ACHN (cell line): ENCODE measurements around the gene PCDHGA12.
"Not testable (repeated sequence)": the region's sequence is repeated elsewhere in the genome, so short reads cannot be mapped to it uniquely, and the experiment has no call there.

ENCODE experiments used
- DNase-seq: peaks from one replicate; pipeline ENCODE4 v3.0.0-alpha.2; 2015
- in situ Hi-C: cut with HindIII; loops from 2 replicates; pipeline ENCODE4 v1.10.0; 2017; ENCODE audit warnings: low sequenced_read_pairs, low pct_ligation_motif_present, low pct_unique_long_range_greater_than_20kb

PCDHGA12 gene

DNA sequence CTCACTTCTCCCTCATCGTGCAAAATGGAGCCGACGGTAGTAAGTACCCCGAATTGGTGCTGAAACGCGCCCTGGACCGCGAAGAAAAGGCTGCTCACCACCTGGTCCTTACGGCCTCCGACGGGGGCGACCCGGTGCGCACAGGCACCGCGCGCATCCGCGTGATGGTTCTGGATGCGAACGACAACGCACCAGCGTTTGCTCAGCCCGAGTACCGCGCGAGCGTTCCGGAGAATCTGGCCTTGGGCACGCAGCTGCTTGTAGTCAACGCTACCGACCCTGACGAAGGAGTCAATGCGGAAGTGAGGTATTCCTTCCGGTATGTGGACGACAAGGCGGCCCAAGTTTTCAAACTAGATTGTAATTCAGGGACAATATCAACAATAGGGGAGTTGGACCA, 979 bp downstream of the PCDHGA12 start:
- in situ Hi-C loops = no loop called here
- DNase-seq = no peak

DNA sequence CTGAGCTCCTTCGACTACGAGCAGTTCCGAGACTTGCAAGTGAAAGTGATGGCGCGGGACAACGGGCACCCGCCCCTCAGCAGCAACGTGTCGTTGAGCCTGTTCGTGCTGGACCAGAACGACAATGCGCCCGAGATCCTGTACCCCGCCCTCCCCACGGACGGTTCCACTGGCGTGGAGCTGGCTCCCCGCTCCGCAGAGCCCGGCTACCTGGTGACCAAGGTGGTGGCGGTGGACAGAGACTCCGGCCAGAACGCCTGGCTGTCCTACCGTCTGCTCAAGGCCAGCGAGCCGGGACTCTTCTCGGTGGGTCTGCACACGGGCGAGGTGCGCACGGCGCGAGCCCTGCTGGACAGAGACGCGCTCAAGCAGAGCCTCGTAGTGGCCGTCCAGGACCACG, 2.0 kb downstream of the PCDHGA12 start:
- in situ Hi-C loops, DNase-seq: not testable (repeated sequence)

DNA sequence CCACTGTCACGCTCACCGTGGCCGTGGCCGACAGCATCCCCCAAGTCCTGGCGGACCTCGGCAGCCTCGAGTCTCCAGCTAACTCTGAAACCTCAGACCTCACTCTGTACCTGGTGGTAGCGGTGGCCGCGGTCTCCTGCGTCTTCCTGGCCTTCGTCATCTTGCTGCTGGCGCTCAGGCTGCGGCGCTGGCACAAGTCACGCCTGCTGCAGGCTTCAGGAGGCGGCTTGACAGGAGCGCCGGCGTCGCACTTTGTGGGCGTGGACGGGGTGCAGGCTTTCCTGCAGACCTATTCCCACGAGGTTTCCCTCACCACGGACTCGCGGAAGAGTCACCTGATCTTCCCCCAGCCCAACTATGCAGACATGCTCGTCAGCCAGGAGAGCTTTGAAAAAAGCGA, 2.4 kb downstream of the PCDHGA12 start:
- DNase-seq, in situ Hi-C loops: not testable (repeated sequence)

DNA sequence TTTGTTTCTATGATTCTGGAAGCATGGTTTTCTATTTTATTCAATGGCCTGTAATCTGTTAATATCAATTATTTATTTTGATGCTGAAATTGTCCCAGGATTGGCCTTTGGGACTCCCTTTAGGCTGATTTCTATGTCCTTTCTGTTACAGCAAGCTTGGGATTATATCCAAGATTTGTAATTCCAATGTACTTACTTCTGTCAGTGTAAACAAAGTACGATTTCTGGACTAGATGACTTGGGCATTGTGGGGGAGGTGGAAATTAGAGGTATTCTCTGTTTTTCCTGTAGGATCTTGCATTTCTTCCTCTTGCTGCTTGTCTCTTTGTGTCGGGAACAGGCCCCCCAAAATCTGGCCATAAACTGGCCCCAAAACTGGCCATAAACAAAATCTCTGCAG, 3.7 kb downstream of the PCDHGA12 start:
- in situ Hi-C loops = no loop called here
- no peak for DNase-seq

DNA sequence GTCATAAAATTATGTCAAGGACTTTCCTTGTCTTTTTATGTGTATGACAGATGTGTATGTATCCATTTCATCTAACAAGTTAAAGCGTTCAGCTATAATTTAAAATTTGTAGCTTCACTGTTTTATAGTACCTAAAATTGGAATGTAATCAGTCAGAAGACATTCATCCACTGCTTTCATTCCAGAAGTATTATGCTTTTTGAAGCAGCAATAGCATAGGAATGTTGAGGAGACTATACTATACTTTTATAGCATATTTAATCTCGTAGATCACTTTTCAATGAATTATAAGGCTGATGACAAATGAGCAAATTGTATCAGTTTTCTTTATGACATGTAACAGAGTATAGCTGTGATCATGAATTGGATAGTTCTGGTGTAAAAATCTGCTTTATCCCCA, 6.9 kb downstream of the PCDHGA12 start:
- DNase-seq = no peak
- in situ Hi-C loops = no loop called here

DNA sequence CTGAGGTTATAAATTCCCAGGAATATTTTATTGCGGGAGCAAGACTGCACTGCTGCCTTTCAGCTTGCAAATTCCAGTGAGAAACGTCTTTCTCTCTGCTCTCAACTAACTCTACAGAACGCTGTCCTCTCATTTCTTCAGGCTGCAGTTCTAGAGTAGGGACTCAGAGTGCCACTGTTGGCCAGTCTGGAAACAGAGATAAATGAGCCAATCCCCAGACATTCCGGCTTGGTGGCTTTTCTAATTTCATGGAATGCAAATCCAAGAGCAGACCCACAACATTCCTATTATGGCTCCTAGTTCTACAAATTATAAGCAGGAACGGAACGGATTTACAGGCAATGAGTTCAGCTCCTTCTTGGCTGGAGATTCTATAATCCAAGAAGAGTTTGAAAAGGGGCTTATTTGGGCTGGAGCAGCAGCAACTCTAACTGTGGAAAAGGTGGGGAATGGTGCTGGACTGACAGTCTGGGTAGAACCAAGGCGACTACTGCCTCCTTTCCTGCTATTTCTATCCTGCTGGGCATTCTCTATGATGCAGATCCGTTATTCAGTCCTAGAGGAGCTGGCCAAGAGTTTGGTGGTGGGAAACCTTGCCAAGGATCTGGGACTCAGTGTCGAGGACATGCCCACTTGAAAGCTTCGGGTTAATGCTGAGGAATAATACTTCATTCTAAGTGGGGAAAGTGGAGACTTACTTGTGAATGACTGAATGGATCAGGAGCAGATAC, 9.3 kb downstream of the PCDHGA12 start:
- in situ Hi-C loops = no loop called here
- DNase-seq = no peak

DNA sequence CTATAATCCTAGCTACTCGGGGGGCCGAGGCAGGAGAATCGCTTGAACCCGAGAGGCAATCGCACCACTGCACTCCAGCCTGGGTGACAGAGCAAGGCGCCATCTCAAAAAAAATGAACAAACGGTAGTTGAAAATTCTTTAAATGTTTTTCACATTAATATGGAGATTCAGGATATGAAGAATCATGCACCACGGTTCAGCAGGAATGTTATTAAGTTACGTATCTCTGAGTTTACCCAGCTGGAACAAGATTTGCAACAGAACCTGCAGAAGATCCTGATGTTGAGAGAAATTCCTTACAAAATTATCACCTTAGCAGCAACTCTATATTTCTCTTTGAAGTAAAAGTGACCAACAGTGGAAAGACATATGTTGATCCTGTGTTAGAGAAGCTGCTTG, 10.0 kb downstream of the PCDHGA12 start:
- in situ Hi-C loops = no loop called here
- DNase-seq = no peak

DNA sequence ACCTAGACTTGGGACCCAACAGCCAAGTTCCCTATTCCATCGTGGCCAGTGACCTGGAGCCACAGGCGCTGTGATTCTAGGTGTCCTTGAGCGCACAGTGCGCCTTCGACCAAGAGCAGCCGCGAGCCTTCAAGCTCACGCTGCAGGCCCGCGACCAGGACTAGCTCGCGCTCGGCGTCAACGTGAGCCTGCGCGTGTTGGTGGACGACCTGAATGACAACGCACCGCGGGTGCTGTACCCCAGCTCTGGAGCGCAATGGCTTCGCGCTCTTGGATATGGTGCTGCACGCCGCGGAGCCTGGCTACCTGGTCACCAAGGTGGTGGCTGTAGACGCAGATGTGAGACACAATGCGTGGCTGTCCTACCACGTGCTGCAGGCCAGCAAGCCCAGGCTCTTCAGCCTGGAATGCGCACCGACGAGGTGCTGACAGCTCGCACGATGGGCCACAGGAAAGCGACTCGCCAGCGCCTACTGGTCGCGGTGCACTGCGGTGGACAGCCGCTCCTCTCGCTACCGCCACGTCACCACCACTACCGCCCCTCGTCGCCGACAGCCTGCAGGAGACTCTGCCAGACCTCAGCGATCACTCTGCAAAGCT, 11.4 kb downstream of the PCDHGA12 start:
- DNase-seq = no peak
- in situ Hi-C loops = no loop called here

DNA sequence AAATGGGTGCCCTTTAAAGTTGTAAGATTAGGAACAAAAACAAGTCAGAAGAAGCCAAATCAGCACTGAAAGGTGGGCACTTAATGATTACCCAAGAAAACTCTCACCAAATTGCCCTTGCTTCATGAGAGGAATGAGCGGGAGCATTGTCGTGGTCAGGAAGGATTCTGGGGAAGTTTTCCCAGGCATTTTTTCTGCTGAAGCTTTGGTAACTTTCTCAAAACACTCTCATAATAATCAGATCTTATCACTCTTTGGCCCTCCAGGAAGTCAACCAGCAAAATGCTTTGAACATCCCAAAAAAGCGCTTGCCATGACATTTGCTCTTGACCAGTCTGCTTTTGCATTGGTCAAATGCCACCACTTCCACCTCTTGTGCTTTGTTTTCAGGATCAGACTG, 35.0 kb downstream of the PCDHGA12 start:
- no peak for DNase-seq
- in situ Hi-C loops = no loop called here

DNA sequence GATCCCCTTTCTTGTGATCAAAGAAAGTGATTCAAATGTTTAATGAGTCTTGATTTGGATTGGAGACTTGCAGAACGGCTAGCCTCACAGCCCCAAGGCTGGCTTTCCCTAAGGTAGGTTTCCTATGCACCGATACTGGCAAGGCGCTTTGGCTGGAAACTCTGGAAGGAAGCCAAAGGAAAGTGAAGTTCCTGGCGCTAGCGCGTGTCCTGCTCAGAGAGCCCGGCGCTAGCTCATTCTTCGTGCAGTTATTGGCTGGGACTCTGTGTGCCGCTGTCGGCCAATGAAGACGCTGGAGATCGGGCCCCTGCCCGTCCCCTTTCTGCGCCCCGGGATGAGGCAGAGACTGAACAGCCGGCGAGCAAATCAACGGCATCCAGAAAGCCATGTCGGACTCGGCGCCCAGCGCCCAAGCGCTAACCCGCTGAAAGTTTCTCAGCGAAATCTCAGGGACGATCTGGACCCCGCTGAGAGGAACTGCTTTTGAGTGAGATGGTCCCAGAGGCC, 45.4 kb downstream of the PCDHGA12 start, which contains the start of gene PCDHGC3:
Gene PCDHGC3, plus strand, starts transcription at position 342 of the 507 bp plus-strand sequence. Its CDS starts 151 bp downstream, at position 493.
- peak; percentile 95 for DNase-seq
- in situ Hi-C loops = no loop called here

DNA sequence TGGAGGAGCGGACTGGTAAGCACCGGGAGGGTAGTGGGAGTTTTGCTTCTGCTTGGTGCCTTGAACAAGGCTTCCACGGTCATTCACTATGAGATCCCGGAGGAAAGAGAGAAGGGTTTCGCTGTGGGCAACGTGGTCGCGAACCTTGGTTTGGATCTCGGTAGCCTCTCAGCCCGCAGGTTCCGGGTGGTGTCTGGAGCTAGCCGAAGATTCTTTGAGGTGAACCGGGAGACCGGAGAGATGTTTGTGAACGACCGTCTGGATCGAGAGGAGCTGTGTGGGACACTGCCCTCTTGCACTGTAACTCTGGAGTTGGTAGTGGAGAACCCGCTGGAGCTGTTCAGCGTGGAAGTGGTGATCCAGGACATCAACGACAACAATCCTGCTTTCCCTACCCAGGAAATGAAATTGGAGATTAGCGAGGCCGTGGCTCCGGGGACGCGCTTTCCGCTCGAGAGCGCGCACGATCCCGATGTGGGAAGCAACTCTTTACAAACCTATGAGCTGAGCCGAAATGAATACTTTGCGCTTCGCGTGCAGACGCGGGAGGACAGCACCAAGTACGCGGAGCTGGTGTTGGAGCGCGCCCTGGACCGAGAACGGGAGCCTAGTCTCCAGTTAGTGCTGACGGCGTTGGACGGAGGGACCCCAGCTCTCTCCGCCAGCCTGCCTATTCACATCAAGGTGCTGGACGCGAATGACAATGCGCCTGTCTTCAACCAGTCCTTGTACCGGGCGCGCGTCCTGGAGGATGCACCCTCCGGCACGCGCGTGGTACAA, 46.0 kb downstream of the PCDHGA12 start:
- in situ Hi-C loops = no loop called here
- peak; percentile 62 for DNase-seq

DNA sequence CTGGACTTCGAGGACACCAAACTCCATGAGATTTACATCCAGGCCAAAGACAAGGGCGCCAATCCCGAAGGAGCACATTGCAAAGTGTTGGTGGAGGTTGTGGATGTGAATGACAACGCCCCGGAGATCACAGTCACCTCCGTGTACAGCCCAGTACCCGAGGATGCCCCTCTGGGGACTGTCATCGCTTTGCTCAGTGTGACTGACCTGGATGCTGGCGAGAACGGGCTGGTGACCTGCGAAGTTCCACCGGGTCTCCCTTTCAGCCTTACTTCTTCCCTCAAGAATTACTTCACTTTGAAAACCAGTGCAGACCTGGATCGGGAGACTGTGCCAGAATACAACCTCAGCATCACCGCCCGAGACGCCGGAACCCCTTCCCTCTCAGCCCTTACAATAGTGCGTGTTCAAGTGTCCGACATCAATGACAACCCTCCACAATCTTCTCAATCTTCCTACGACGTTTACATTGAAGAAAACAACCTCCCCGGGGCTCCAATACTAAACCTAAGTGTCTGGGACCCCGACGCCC, 46.8 kb downstream of the PCDHGA12 start:
- no peak for DNase-seq
- in situ Hi-C loops = no loop called here

DNA sequence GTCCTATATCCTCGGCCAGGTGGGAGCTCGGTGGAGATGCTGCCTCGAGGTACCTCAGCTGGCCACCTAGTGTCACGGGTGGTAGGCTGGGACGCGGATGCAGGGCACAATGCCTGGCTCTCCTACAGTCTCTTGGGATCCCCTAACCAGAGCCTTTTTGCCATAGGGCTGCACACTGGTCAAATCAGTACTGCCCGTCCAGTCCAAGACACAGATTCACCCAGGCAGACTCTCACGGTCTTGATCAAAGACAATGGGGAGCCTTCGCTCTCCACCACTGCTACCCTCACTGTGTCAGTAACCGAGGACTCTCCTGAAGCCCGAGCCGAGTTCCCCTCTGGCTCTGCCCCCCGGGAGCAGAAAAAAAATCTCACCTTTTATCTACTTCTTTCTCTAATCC, 47.5 kb downstream of the PCDHGA12 start:
- DNase-seq = no peak
- in situ Hi-C loops = no loop called here

DNA sequence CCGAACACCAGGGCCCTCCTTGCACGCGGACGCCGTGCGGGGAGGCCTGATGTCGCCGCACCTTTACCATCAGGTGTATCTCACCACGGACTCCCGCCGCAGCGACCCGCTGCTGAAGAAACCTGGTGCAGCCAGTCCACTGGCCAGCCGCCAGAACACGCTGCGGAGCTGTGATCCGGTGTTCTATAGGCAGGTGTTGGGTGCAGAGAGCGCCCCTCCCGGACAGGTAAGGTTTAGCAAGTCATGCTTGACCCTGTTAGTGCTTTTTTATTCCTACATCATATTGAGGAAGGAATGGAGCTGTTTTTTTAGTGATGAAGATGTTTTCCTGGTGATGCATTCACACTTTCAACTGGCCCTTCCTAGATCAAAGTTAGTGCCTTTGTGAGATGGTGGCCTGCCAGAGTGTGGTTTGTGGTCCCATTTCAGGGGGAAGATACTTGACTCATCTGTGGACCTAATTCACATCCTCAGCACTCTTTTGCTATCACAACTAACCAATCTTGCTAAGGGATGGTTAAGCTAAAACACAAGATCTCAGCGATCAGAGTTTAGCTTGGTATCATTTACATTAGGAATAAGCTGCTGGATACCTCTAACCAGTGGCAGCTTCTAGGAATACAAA, 48.1 kb downstream of the PCDHGA12 start:
- DNase-seq = no peak
- in situ Hi-C loops = no loop called here

DNA sequence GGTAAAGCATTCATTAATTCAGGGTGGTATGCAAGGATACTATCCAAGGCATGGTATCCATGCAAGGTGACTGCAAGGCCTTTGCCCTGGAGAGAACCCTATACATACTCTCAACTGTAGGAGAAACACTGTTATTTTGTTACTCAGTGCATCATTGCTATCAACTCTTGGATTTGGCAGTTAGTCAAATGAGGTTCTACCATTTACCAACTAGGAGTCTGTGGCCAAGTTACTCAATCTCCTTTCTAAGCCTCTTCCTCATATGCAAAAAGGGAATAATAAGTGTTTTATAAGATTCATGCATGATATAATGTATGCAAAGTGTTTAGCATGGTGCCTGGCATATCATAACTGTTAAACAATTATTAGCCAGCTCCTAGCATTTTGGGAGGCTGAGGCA, 49.5 kb downstream of the PCDHGA12 start:
- in situ Hi-C loops = no loop called here
- no peak for DNase-seq
